Left lung (tissue), 10 donors: ENCODE data around the gene RAPGEF4. TPM values are rescaled to one million over a fixed set of nuclear protein-coding genes. Genes with fewer than 3 reads are reported as not detected.
A peak's percentile ranks its signal among the peaks of the same experiment; 100 is the strongest.

Experiments
- ATAC-seq: fragments of 200-7000 bp; cut with Tn5 transposase; one replicate; pipeline ENCODE4 v1.9.1; 2020; ENCODE audit warnings: moderate library complexity
- DNase-seq, 4 donors: peaks; one replicate each; pipeline ENCODE4 v3.0.0-alpha.2; 2013 to 2020
- H3K27ac ChIP-seq, 2 donors: fragments of 200-600 bp; sonication (generic) in 1 of 2; one replicate each; pipeline versions ENCODE4 v1.5.0 to v1.8.0; 2020 to 2021
- H3K27me3 ChIP-seq, 2 donors: fragments of 200-600 bp; sonication (generic) in 1 of 2; one replicate each; pipeline versions ENCODE4 v1.5.0 to v1.8.0; 2020 to 2021
- H3K36me3 ChIP-seq, 2 donors: fragments of 200-600 bp; sonication (generic) in 1 of 2; one replicate each; pipeline versions ENCODE4 v1.5.0 to v1.8.0; 2020 to 2021
- H3K4me1 ChIP-seq, 2 donors: fragments of 200-600 bp; one replicate each; pipeline ENCODE4 v1.8.0; 2021
- H3K4me3 ChIP-seq, 2 donors: fragments of 200-600 bp; sonication (generic) in 1 of 2; one replicate each; pipeline versions ENCODE4 v1.5.0 to v1.8.0; 2020 to 2021; ENCODE audit warnings: mild to moderate bottlenecking in 1 of 2
- H3K9me3 ChIP-seq, 2 donors: fragments of 200-600 bp; sonication (generic) in 1 of 2; one replicate each; pipeline versions ENCODE4 v1.5.0 to v1.8.0; 2020 to 2021
- CTCF ChIP-seq, 2 donors: fragments of 200-600 bp; sonication (generic) in 1 of 2; IDR thresholded peaks; one replicate each; pipeline versions ENCODE4 v1.5.0 to v1.8.0; 2021; ENCODE audit warnings: antibody characterized with exemption in 2 of 2
- intact Hi-C, 2 donors: fragments of 100-400 bp; cut with DNase I; formaldehyde crosslinking; loops; one replicate each; pipeline versions ENCODE4 v1.11.2 to v1.14.2; 2022
- polyA plus RNA-seq, 6 donors: library from polyadenylated mRNA; unstranded; fragments of 120-200 nt; gene quantifications; one replicate each; pipeline ENCODE4 v1.2.1, GENCODE V29; 2013; ENCODE audit not compliant: insufficient read length in 6 of 6
- total RNA-seq, 2 donors: library from RNA; stranded (reverse); fragmentation: NEBNext Ultra II Directional; extraction: Animal tissue kit (Norgen Biotek cat#: 25700); gene quantifications; one replicate each; pipeline ENCODE4 v1.2.1, GENCODE V29; 2021
- donor health status: DM: no; HTN: yes; CAD: no.
- donor health status: DM: no; HTN: no; CAD: no.

Gene RAPGEF4
- total and polyA plus RNA-seq, 8 donors: 9.1 to 16.2 (median 11.8) TPM

- no peak for TF ChIP-seq CTCF (IDR thresholded peaks at IDR 0.05)
- Histone ChIP-seq H3K27me3 (no peaks in the 10 kb centered on the region), H3K27ac (no peak overlapping the region), H3K36me3 (no peaks in the 10 kb centered on the region), H3K9me3 (no peaks in the 10 kb centered on the region), H3K4me1 (no peaks in the 10 kb centered on the region), H3K4me3 (no peak overlapping the region)
- ATAC-seq: peak; percentile 29
- intact Hi-C loops: no loop called here
- no peak for DNase-seq
These were observed 34.2 kb downstream of the RAPGEF4 start for GRCh38 chr2:172769879-172770278.

GRCh38 chr2:172770887-172771286 is 35.2 kb downstream of the RAPGEF4 start:
- ATAC-seq (no peak), DNase-seq (no peak)
- H3K4me3 ChIP-seq: no peak overlapping the region
- H3K9me3 ChIP-seq: no peaks in the 10 kb centered on the region
- H3K27ac ChIP-seq: no peak overlapping the region
- no peak for TF ChIP-seq CTCF (IDR thresholded peaks at IDR 0.05)
- no peaks in the 10 kb centered on the region for H3K27me3 ChIP-seq
- intact Hi-C loops: no loop called here
- no peaks in the 10 kb centered on the region for H3K36me3 ChIP-seq
- H3K4me1 ChIP-seq: no peaks in the 10 kb centered on the region

GRCh38 chr2:172772633-172773032 is 37.0 kb downstream of the RAPGEF4 start:
- Histone ChIP-seq H3K27me3 (no peaks in the 10 kb centered on the region), H3K4me1 (no peaks in the 10 kb centered on the region), H3K4me3 (no peak overlapping the region), H3K36me3 (no peaks in the 10 kb centered on the region), H3K9me3 (no peaks in the 10 kb centered on the region), H3K27ac (no peak overlapping the region)
- intact Hi-C loops: no loop called here
- DNase-seq: no peak
- TF ChIP-seq CTCF (IDR thresholded peaks at IDR 0.05): no peak
- ATAC-seq: no peak

- intact Hi-C loops: no loop called here
- no peak overlapping the region for H3K27ac ChIP-seq
- H3K9me3 ChIP-seq: no peaks in the 10 kb centered on the region
- H3K36me3 ChIP-seq: no peaks in the 10 kb centered on the region
- H3K4me3 ChIP-seq: no peak overlapping the region
- no peaks in the 10 kb centered on the region for H3K27me3 ChIP-seq
- DNase-seq: no peak
- no peak for TF ChIP-seq CTCF (IDR thresholded peaks at IDR 0.05)
- H3K4me1 ChIP-seq: no peaks in the 10 kb centered on the region
- ATAC-seq: no peak
These were observed 38.7 kb downstream of the RAPGEF4 start for GRCh38 chr2:172774302-172774701.

GRCh38 chr2:172775319-172775718 is 39.7 kb downstream of the RAPGEF4 start:
- no peaks in the 10 kb centered on the region for H3K36me3 ChIP-seq
- H3K4me3 ChIP-seq: no peak overlapping the region
- intact Hi-C loops: no loop called here
- no peak overlapping the region for H3K27ac ChIP-seq
- H3K27me3 ChIP-seq: no peaks in the 10 kb centered on the region
- H3K9me3 ChIP-seq: no peaks in the 10 kb centered on the region
- ATAC-seq: no peak
- DNase-seq: no peak
- H3K4me1 ChIP-seq: no peaks in the 10 kb centered on the region
- TF ChIP-seq CTCF (IDR thresholded peaks at IDR 0.05): no peak
